ENCODE data around the gene FGF6. TPM values are rescaled to one million over a fixed set of nuclear protein-coding genes. Genes with fewer than 3 reads are reported as not detected.

FGF6 gene
- total and polyA plus RNA-seq, 2 of the 13 experiments (the other 11 are each of a cell fraction or from before 2014, with no cell fraction given) = not detected

DNA sequence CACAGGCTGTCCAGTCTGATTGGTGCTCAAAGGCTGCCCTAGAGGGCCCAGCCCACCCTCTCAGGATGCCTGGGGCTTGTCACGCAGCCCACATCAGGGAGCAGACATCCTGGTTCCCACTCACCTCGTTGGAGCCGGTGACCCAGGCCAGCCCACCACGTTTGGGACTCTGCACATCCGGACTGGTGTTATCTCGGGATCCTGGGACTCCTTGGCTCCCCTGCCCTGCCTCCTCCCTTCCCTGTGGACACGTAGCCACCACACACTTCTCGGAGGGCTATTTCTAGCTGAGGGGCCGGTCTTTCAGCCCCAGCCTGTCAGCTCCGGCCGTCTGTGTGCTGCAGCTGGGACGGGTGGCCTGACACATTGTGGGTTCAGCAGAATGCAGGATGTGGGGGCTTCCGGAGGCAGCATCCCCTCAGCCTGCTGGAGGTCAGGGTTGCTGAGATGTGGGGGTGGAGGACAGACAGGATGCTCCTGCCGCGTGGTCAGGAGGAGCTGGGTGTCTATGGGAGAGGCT, 53.3 kb downstream of the FGF6 start:
- H2AFZ ChIP-seq (ENCODE audit: low read length) = no peak overlapping the region
- no peak overlapping the region for H3K4me3 ChIP-seq (replicated peaks in 1 of 3; ENCODE audit: insufficient read depth in 1 of 3, low read depth in 2 of 3, low read length in 3 of 3)
- no TSS peak for BruUV-seq (replicated peaks)
- DNase-seq (ENCODE audit: low spot score) (no peak), ATAC-seq (no peak), FAIRE-seq (no peak)
- in situ Hi-C loops (cut with HindIII; ENCODE audit: extremely low pct_ligation_motif_present, low pct_unique_long_range_greater_than_20kb) = no loop called here
- intact Hi-C loops (cut with micrococcal nuclease; ENCODE audit: unreplicated experiment) = no loop called here
- no peaks in the 10 kb centered on the region for H3K4me1 ChIP-seq (ENCODE audit: insufficient read depth, low read length)
- H3K9me3 ChIP-seq (ENCODE audit: low read length) = no peaks in the 10 kb centered on the region
- H3K36me3 ChIP-seq (replicated peaks in 1 of 2; ENCODE audit: control insufficient read depth in 1 of 2, insufficient read depth in 2 of 2, low read length in 2 of 2) = no peaks in the 10 kb centered on the region
- peaks cover 0 to 36% of the 10 kb centered on the region in 2 experiments for H3K27me3 ChIP-seq (ENCODE audit: control insufficient read depth in 1 of 2, insufficient read depth in 2 of 2, low read length in 2 of 2)
- H3K79me2 ChIP-seq (ENCODE audit: insufficient read depth, low read length) = no peaks in the 10 kb centered on the region
- no peak overlapping the region for H3K4me2 ChIP-seq (ENCODE audit: low read depth, low read length)
- CTCF ChIA-PET (ENCODE audit: low intra/inter-chr PET ratio, low total read pairs) = no interaction called here
- POLR2A ChIA-PET = no interaction called here
- H4K20me1 ChIP-seq (ENCODE audit: insufficient read depth, low read length) = no peaks in the 10 kb centered on the region
- H3K27ac ChIP-seq (ENCODE audit: extremely low read length, insufficient read depth, low read length) = no peak overlapping the region
- no peak overlapping the region for H3K9ac ChIP-seq (ENCODE audit: insufficient read depth, low read depth, low read length)
- WGBS (ENCODE audit: low lambda C conversion rate) = 4% methylated on average over 8 of the region's 15 CpGs
- TF ChIP-seq ZXDC (CRISPR knock-in tag; IDR thresholded peaks at IDR 0.05) (no peak), KDM6A (CRISPR knock-in tag; IDR thresholded peaks at IDR 0.05; ENCODE audit: low read depth) (no peak), ZNF205 (CRISPR knock-in tag; IDR thresholded peaks at IDR 0.05) (no peak), GTF2F1 (IDR thresholded peaks at IDR 0.05; ENCODE audit: low read length) (no peak), MXD4 (CRISPR knock-in tag; IDR thresholded peaks at IDR 0.05) (no peak), ZBTB25 (CRISPR knock-in tag; IDR thresholded peaks at IDR 0.05) (no peak), ZNF513 (CRISPR knock-in tag; conservative IDR thresholded peaks at IDR 0.05) (no peak), ELF4 (CRISPR knock-in tag; IDR thresholded peaks at IDR 0.05; ENCODE audit: borderline replicate concordance) (no peak), NBN (conservative IDR thresholded peaks at IDR 0.05) (no peak)
- TF ChIP-seq, protein P1, sequence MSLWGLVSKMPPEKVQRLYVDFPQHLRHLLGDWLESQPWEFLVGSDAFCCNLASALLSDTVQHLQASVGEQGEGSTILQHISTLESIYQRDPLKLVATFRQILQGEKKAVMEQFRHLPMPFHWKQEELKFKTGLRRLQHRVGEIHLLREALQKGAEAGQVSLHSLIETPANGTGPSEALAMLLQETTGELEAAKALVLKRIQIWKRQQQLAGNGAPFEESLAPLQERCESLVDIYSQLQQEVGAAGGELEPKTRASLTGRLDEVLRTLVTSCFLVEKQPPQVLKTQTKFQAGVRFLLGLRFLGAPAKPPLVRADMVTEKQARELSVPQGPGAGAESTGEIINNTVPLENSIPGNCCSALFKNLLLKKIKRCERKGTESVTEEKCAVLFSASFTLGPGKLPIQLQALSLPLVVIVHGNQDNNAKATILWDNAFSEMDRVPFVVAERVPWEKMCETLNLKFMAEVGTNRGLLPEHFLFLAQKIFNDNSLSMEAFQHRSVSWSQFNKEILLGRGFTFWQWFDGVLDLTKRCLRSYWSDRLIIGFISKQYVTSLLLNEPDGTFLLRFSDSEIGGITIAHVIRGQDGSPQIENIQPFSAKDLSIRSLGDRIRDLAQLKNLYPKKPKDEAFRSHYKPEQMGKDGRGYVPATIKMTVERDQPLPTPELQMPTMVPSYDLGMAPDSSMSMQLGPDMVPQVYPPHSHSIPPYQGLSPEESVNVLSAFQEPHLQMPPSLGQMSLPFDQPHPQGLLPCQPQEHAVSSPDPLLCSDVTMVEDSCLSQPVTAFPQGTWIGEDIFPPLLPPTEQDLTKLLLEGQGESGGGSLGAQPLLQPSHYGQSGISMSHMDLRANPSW (CRISPR knock-in tag; IDR thresholded peaks at IDR 0.05; ENCODE audit: borderline replicate concordance) = no peak
- TF ChIP-seq, protein P2, sequence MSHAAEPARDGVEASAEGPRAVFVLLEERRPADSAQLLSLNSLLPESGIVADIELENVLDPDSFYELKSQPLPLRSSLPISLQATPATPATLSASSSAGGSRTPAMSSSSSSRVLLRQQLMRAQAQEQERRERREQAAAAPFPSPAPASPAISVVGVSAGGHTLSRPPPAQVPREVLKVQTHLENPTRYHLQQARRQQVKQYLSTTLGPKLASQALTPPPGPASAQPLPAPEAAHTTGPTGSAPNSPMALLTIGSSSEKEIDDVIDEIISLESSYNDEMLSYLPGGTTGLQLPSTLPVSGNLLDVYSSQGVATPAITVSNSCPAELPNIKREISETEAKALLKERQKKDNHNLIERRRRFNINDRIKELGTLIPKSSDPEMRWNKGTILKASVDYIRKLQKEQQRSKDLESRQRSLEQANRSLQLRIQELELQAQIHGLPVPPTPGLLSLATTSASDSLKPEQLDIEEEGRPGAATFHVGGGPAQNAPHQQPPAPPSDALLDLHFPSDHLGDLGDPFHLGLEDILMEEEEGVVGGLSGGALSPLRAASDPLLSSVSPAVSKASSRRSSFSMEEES (CRISPR knock-in tag; IDR thresholded peaks at IDR 0.05) = no peak
